GM12892 (cell line): ENCODE data around the gene TMEM247.

Source experiments
- POLR2A ChIP-seq: IDR thresholded peaks from 2 replicates; pipeline ENCODE4 v1.6.1; 2011; ENCODE audit warnings: low read depth, low read length, control low read depth
- POLR2AphosphoS5 ChIP-seq: IDR thresholded peaks from 2 replicates; pipeline ENCODE4 v1.6.1; 2011; ENCODE audit warnings: low read depth, low read length, control low read depth
- TAF1 ChIP-seq: IDR thresholded peaks from 2 replicates; pipeline ENCODE4 v1.6.1; 2011; ENCODE audit warnings: low read depth, mild to moderate bottlenecking, control low read depth, low read length, borderline replicate concordance

- TF ChIP-seq POLR2AphosphoS5 (no peak), POLR2A (no peak), TAF1 (no peak)
These were observed 18.4 kb downstream of the TMEM247 start for GRCh38 chr2:46497766-46498165.
